HEK293T (cell line): ENCODE data around the gene ANKRD27.
A peak's percentile ranks its signal among the peaks of the same experiment; 100 is the strongest.
"Not testable (repeated sequence)": the region's sequence is repeated elsewhere in the genome, so short reads cannot be mapped to it uniquely, and the experiment has no call there.

Experiments used
- CTCF ChIA-PET: fragments of 350-600 bp; formaldehyde crosslinking; extraction: SDS; loops from one replicate; lab custom pipeline; 2021; ENCODE audit warnings: antibody characterized with exemption, inconsistent platforms; lab: Yijun Ruan, JAX
- POLR2A ChIA-PET: fragments of 350-600 bp; formaldehyde crosslinking; extraction: SDS; loops from one replicate; lab custom pipeline; 2020; ENCODE audit warnings: antibody characterized with exemption, inconsistent platforms; lab: Yijun Ruan, JAX
- DNase-seq: peaks from one replicate; pipeline ENCODE4 v3.0.0; 2012; ENCODE audit warnings: mixed read lengths; ENCODE audit errors: extremely low spot score
- ARNT ChIP-seq: fragments of 450-650 bp; IDR thresholded peaks from 2 replicates; pipeline ENCODE4 v1.6.1; 2017; ENCODE audit warnings: mild to moderate bottlenecking
- BHLHE40 ChIP-seq: fragments of 450-650 bp; IDR thresholded peaks from 2 replicates; pipeline ENCODE4 v1.6.1; 2016; ENCODE audit warnings: mild to moderate bottlenecking, moderate library complexity, borderline replicate concordance
- CTBP1 ChIP-seq: fragments of 450-650 bp; IDR thresholded peaks from 2 replicates; pipeline ENCODE4 v1.6.1; 2016; ENCODE audit warnings: borderline replicate concordance
- ELF4 ChIP-seq: fragments of 450-650 bp; IDR thresholded peaks from 2 replicates; pipeline ENCODE4 v1.6.1; 2017; ENCODE audit warnings: antibody characterized with exemption
- FOXA1 ChIP-seq: fragments of 450-650 bp; IDR thresholded peaks from 2 replicates; pipeline ENCODE4 v1.6.1; 2016; ENCODE audit warnings: mild to moderate bottlenecking
- FOXK2 ChIP-seq: fragments of 450-650 bp; IDR thresholded peaks from 2 replicates; pipeline ENCODE4 v1.6.1; 2016; ENCODE audit warnings: mild to moderate bottlenecking
- FOXM1 ChIP-seq: fragments of 450-650 bp; IDR thresholded peaks from 2 replicates; pipeline ENCODE4 v1.6.1; 2017; ENCODE audit warnings: mild to moderate bottlenecking, borderline replicate concordance
- HDGF ChIP-seq: fragments of 450-650 bp; IDR thresholded peaks from 2 replicates; pipeline ENCODE4 v1.6.1; 2017; ENCODE audit warnings: antibody characterized with exemption, borderline replicate concordance
- L3MBTL2 ChIP-seq: fragments of 450-650 bp; conservative IDR thresholded peaks from 2 replicates; pipeline ENCODE4 v1.6.1; 2016; ENCODE audit warnings: mild to moderate bottlenecking
- LEF1 ChIP-seq: fragments of 450-650 bp; IDR thresholded peaks from 2 replicates; pipeline ENCODE4 v1.6.1; 2017; ENCODE audit warnings: mild to moderate bottlenecking, borderline replicate concordance
- NFRKB ChIP-seq: fragments of 450-650 bp; IDR thresholded peaks from 2 replicates; pipeline ENCODE4 v1.6.1; 2016; ENCODE audit warnings: mild to moderate bottlenecking, moderate library complexity
- SP1 ChIP-seq: fragments of 450-650 bp; IDR thresholded peaks from 2 replicates; pipeline ENCODE4 v1.6.1; 2017
- SUZ12 ChIP-seq: fragments of 450-650 bp; IDR thresholded peaks from 2 replicates; pipeline ENCODE4 v1.6.1; 2016; ENCODE audit warnings: mild to moderate bottlenecking
- TARDBP ChIP-seq: fragments of 450-650 bp; IDR thresholded peaks from 2 replicates; pipeline ENCODE4 v1.6.1; 2016
- ZNF384 ChIP-seq: fragments of 450-650 bp; IDR thresholded peaks from 2 replicates; pipeline ENCODE4 v1.6.1; 2016
- TF ChIP-seq, protein P1 (sequence below): fragments of 450-650 bp; IDR thresholded peaks from 2 replicates; pipeline ENCODE4 v1.6.1; 2016

The ANKRD27 gene

GRCh38 chr19:32598022-32598421, 77.0 kb downstream of the ANKRD27 start:
- ChIA-PET CTCF (no interaction called here), POLR2A (no interaction called here)
- DNase-seq, result no peak
- no peak for TF ChIP-seq LEF1
- TF ChIP-seq BHLHE40, result no peak
- TF ChIP-seq FOXK2, result no peak
- TF ChIP-seq CTBP1, result no peak
- no peak for TF ChIP-seq ELF4

DNA sequence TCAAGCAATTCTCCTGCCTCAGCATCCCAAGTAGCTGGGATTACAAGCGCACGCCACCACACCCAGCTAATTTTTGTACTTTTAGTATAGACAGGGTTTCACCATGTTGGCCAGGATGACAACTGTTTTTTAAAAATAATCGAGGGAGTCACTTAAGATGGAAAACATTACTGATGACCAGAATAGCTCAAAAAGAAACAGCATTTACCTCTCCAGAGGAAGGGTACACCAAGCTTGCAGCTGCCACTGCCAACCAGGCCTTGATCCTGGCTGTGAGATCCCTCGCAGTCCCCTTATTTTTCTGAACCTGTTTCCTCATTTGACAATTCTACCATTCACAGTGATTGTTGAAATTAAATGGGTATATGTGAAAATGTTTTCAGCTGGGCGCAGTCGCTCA, 79.5 kb downstream of the ANKRD27 start:
- no peak for DNase-seq
- no peak for TF ChIP-seq NFRKB
- TF ChIP-seq ELF4, result no peak
- TF ChIP-seq ZNF384, result no peak
- no peak for TF ChIP-seq FOXA1
- no peak for TF ChIP-seq FOXK2
- TF ChIP-seq FOXM1, result no peak
- no peak for TF ChIP-seq TARDBP
- ChIA-PET CTCF (no interaction called here), POLR2A (no interaction called here)

- no peak for DNase-seq
- TF ChIP-seq CTBP1 (no peak), ZNF384 (no peak), BHLHE40 (no peak), TARDBP (no peak), FOXK2 (no peak), FOXA1 (no peak), FOXM1 (no peak), HDGF (no peak), ELF4 (no peak), NFRKB (no peak), SUZ12 (no peak), L3MBTL2 (no peak), SP1 (no peak), LEF1 (no peak), ARNT (no peak)
- TF ChIP-seq, protein P1, sequence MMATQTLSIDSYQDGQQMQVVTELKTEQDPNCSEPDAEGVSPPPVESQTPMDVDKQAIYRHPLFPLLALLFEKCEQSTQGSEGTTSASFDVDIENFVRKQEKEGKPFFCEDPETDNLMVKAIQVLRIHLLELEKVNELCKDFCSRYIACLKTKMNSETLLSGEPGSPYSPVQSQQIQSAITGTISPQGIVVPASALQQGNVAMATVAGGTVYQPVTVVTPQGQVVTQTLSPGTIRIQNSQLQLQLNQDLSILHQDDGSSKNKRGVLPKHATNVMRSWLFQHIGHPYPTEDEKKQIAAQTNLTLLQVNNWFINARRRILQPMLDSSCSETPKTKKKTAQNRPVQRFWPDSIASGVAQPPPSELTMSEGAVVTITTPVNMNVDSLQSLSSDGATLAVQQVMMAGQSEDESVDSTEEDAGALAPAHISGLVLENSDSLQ, result no peak
- ChIA-PET POLR2A (no interaction called here), CTCF (no interaction called here)
Observed at GRCh38 chr19:32594021-32594420, 81.0 kb downstream of the ANKRD27 start.

DNA sequence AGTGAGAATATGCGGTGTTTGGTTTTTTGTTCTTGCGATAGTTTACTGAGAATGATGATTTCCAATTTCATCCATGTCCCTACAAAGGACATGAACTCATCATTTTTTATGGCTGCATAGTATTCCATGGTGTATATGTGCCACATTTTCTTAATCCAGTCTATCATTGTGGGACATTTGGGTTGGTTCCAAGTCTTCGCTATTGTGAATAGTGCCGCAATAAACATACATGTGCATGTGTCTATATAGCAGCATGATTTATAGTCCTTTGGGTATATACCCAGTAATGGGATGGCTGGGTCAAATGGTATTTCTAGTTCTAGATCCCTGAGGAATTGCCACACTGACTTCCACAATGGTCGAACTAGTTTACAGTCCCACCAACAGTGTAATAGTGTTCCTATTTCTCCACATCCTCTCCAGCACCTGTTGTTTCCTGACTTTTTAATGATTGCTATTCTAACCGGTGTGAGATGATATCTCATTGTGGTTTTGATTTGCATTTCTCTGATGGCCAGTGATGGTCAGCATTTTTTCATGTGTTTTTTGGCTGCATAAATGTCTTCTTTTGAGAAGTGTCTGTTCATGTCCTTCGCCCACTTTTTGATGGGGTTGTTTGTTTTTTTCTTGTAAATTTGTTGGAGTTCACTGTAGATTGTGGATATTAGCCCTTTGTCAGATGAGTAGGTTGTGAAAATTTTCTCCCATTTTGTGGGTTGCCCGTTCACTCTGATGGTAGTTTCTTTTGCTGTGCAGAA, 87.1 kb downstream of the ANKRD27 start:
- DNase-seq, POLR2A ChIA-PET, CTCF ChIA-PET: not testable (repeated sequence)

GRCh38 chr19:32581705-32582179, 93.2 kb downstream of the ANKRD27 start:
- POLR2A ChIA-PET, result interaction anchor here (1.0 to 1.5 kb wide), 4 partner anchors 11 to 236 kb away, joined by 3 to 5 read pairs (median 4); partner anchors contain the start of gene ZNF507
- DNase-seq, result peak; percentile 35
- no peak for TF ChIP-seq L3MBTL2
- no peak for TF ChIP-seq CTBP1
- TF ChIP-seq SP1, result no peak
- TF ChIP-seq NFRKB, result no peak
- TF ChIP-seq ARNT, result no peak
- TF ChIP-seq FOXM1, result no peak
- CTCF ChIA-PET, result no interaction called here

DNA sequence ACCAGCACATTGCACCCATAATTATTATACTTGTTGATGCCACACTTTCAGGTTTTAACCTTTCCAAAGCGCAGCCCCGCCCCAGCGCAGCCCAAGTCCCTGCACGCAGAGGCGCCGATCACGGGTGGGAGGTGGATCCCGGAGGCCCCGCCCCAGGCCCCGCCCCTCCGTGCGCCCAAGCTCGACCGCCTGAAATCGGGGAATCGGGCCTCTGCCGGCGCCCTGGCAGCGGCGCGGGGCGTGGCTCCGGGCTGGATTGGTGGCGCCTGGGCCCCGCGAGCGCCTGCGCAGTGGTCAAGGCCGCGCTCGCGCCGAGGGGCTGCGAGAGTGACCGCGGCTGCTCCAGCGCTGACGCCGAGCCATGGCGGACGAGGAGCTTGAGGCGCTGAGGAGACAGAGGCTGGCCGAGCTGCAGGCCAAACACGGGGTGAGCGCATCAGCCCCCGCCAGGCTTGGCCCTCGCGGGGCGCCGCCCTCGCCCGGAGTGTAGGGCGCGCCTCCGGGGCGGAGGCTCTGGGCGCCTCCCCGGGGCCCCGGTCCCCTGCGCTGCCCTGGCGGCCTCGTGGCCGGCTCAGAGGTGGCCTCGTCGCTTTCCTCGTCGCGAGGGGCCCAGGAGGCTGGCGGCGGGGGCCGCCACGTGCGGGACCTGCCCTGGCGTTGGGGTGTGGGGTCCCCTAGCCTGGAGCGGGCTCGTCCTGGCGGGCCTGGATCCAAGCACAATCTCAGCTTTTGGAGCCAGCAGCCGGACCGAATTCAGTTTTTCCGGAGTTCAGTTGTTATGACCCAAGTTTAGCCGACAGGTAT, 93.9 kb downstream of the ANKRD27 start, which contains the start of gene PDCD5:
Gene PDCD5, plus strand, starts transcription at position 290 of the 804 bp plus-strand sequence. Its CDS starts 72 bp downstream, at position 362.
- no peak for TF ChIP-seq ARNT
- TF ChIP-seq FOXK2, result no peak
- peak; percentile 59; the same call in 1 of the 2 replicates for TF ChIP-seq LEF1
- TF ChIP-seq TARDBP, result peak; percentile 71
- TF ChIP-seq L3MBTL2, result peak; percentile 29
- DNase-seq, result peak; percentile 97
- ChIA-PET CTCF (no interaction called here), POLR2A (interaction anchor here (0.6 to 1.5 kb wide), 7 partner anchors 10 to 1273 kb away, joined by 3 to 5 read pairs (median 4); partner anchors contain the start of genes DPY19L3 and ZNF507)

GRCh38 chr19:32580353-32580900, 94.6 kb downstream of the ANKRD27 start:
- no peak for DNase-seq
- POLR2A ChIA-PET, result interaction anchor here (0.6 to 1.5 kb wide), 8 partner anchors 9 to 1273 kb away, joined by 3 to 5 read pairs (median 4); partner anchors contain the start of genes DPY19L3 and ZNF507
- TF ChIP-seq FOXK2, result no peak
- TF ChIP-seq HDGF, result no peak
- TF ChIP-seq CTBP1, result no peak
- no peak for TF ChIP-seq ELF4
- no peak for TF ChIP-seq ZNF384
- TF ChIP-seq L3MBTL2, result no peak
- TF ChIP-seq SP1, result no peak
- no peak for TF ChIP-seq FOXA1
- TF ChIP-seq ARNT, result no peak
- TF ChIP-seq SUZ12, result no peak
- no peak for TF ChIP-seq NFRKB
- no peak for TF ChIP-seq TARDBP
- TF ChIP-seq LEF1, result no peak
- CTCF ChIA-PET, result interaction anchor here (1.1 kb wide), 1 partner anchor 19 kb away, joined by 3 read pairs; no protein-coding TSS in a partner anchor
